ENCODE data around the gene TMPRSS3. TPM values are rescaled to one million over a fixed set of nuclear protein-coding genes. Genes with fewer than 3 reads are reported as not detected.

TMPRSS3 gene
- total and polyA plus RNA-seq, 9 of the 15 experiments (the other 6 are each of a cell fraction or from before 2014, with no cell fraction given) = 0.07 TPM; not detected in 8

GRCh38 chr21:42373196-42373907 is 22.5 kb downstream of the TMPRSS3 start:
- no peak overlapping the region for H3K27ac ChIP-seq (ENCODE audit: extremely low read depth, low read depth, low read length)
- no TSS peak for BruUV-seq (replicated peaks)
- no peak overlapping the region; the same call in 1 of the 2 replicates for H3K4me2 ChIP-seq (ENCODE audit: insufficient read depth, low read length)
- 8% methylated on average over 25 of the region's 25 CpGs for WGBS (ENCODE audit: insufficient coverage, low coverage, missing lambda C conversion rate)
- H3K79me2 ChIP-seq (ENCODE audit: control insufficient read depth, insufficient read depth, low read length) = no peaks in the 10 kb centered on the region
- peak; percentile 46; the same call in 2 of the 3 replicates for ATAC-seq
- H3K4me3 ChIP-seq = no peak overlapping the region
- peak overlapping the region in 1 of 2 experiments; percentile 50; a peak in 1 of 4 replicates for H3K9ac ChIP-seq (ENCODE audit: insufficient read depth in 1 of 2, low read depth in 2 of 2, low read length in 2 of 2)
- peak; percentile 36 to 55 (median 50) for DNase-seq (ENCODE audit: extremely low read depth in 1 of 4, low spot score in 3 of 4)
- no peaks in the 10 kb centered on the region for H3K9me3 ChIP-seq (replicated peaks; ENCODE audit: control insufficient read depth, insufficient read depth, low read depth, low read length)
- ChIA-PET CTCF (ENCODE audit: low intra/inter-chr PET ratio) (no interaction called here), POLR2A (no interaction called here)
- peaks cover 13 to 34% of the 10 kb centered on the region in 2 experiments; a peak in 4 of 5 replicates for H3K4me1 ChIP-seq (replicated peaks in 1 of 2; ENCODE audit: control insufficient read depth in 2 of 2, insufficient read depth in 2 of 2, low read length in 2 of 2)
- H3K9me1 ChIP-seq (ENCODE audit: control insufficient read depth, insufficient read depth, low read length) = no peaks in the 10 kb centered on the region
- H3K36me3 ChIP-seq (ENCODE audit: control insufficient read depth, insufficient read depth, low read length) = no peaks in the 10 kb centered on the region
- in situ Hi-C loops (cut with MboI) = no loop called here
- intact Hi-C loops (cut with micrococcal nuclease) = no loop called here
- peak overlapping the region; percentile 39; the same call in 1 of the 2 replicates for H2AFZ ChIP-seq (ENCODE audit: low read depth, low read length)
- peaks cover 11% of the 10 kb centered on the region; the same call in 1 of the 2 replicates for H4K20me1 ChIP-seq (replicated peaks; ENCODE audit: control insufficient read depth, insufficient read depth, low read length)
- H3K27me3 ChIP-seq (ENCODE audit: control insufficient read depth in 2 of 2, insufficient read depth in 2 of 2, low read length in 2 of 2) = peaks cover 16 to 62% of the 10 kb centered on the region in 2 experiments; a peak in 4 of 5 replicates
- peak; percentile 56 for FAIRE-seq
- no peak for TF ChIP-seq ZC3H8 (IDR thresholded peaks at IDR 0.05)
- TF ChIP-seq EGR1 (conservative IDR thresholded peaks at IDR 0.05) = no peak
- TF ChIP-seq NR3C1 (CRISPR knock-in tag; IDR thresholded peaks at IDR 0.05) = no peak
- TF ChIP-seq CXXC5 (CRISPR knock-in tag; IDR thresholded peaks at IDR 0.05) = no peak
- no peak for TF ChIP-seq PBX2 (CRISPR knock-in tag; IDR thresholded peaks at IDR 0.05; ENCODE audit: low read depth)
- TF ChIP-seq PBX2 (tag; conservative IDR thresholded peaks at IDR 0.05; ENCODE audit: low read depth) = no peak
- no peak for TF ChIP-seq HEY1 (CRISPR knock-in tag; IDR thresholded peaks at IDR 0.05; ENCODE audit: borderline replicate concordance)
- TF ChIP-seq NFE2 (IDR thresholded peaks at IDR 0.05; ENCODE audit: low read depth) = peak; percentile 48; the same call in 1 of the 2 replicates
- no peak for TF ChIP-seq E2F8 (IDR thresholded peaks at IDR 0.05; ENCODE audit: low read depth, partially characterized antibody)
- TF ChIP-seq NFXL1 (CRISPR knock-in tag; IDR thresholded peaks at IDR 0.05) = no peak
